ENCODE data around the gene EPO.

EPO gene

GRCh38 chr7:100720279-100720670, at the start of gene EPO:
EPO (plus strand) TSS chr7:100720468; CDS start chr7:100720981, 513 bp downstream.
- no peak for DNase-seq

GRCh38 chr7:100671353-100672327, 48.6 kb upstream of the EPO start:
- DNase-seq: no peak

DNA sequence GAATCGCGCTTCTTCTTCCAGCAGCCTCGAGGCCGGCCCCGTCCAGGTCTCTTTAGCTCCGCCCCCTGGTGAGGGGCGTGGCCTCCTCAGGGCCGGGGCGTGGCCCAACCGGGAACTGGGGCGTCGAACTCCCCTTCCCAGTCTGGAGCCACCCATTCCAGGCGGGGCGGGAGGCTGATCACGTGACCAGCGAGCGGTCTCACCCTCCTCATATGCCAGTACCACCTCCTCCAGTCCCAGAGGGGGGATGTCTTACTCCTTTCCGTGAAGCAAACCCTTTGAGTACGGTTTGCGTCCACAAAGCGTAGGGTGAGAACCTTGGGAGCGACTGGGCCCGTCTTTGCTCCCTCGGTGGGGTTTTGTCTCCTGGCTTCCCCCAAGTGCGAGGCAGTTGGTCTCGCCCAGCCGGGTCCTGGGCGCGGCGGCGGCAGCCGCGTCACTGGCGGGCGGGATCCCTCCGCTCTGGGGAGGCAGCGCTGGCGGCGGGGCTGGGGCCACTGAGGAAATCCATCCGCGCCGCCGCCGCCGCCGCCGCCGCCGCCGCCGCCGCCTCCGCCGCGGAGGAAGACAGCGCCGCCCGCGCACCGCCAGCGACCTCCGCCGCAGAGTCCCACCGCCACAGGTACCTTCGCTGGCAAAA, 46.8 kb upstream of the EPO start, which contains the start of gene GNB2:
Gene GNB2, plus strand, starts transcription at position 439 of the 640 bp plus-strand sequence. CDS start 2,526 bp downstream, outside the sequence.
- peak; percentile 91 to 97 for DNase-seq

GRCh38 chr7:100673942-100674410, 46.3 kb upstream of the EPO start:
- peak in 1 of 2 experiments; percentile 52 for DNase-seq

DNA sequence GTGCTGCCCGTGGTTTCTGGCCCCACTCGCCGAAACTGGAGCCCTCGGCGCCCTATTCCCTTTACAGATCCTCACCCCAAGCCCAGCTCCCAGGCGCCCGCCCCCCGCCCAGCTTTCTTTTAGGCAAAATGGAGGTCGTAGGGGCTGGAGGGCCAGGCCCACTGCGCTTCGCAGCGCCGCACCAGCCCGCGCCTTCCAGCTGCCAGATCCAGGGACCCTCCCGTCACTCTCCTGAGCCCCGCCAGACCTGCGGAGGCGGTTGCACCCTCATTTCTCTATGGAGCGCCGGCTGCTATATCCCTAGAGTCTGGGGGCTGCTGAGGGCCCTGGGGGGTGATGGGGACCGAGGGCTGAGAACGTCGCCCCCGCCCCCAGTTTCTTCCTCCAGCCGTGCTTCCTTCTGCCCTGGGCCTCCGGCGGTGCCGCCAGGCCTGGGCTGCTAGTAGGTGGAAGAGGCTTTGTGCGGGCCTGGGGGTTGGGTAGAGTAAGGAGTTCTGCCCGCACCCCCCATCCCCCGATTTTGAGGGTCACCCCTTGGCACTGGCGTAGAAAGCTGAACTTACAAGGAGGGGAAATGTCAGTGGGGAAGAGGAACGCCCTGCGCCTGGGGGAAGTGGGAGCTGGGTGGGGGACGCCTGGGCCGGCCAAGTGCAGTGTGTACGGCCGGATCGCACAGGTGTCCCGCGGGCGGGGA, 45.7 kb upstream of the EPO start:
- no peak for DNase-seq

DNA sequence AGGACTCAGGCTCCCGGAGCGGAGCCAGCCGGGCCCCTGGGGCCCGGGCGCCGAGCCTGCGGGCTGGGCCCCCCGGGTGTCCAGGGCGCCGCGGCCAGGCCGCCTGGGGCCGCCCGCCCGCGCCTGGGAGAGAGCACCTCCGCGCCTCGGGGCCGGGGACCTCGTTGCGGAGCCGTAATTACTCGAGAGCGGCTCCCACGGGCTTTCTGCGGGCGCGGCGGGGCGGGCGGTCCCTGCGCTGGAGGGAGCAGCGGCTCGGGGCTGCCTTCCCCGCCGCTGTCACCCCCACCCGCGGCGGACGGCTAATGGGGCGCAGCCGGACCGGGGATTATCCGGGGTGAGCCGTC, 45.2 kb upstream of the EPO start:
- no peak for DNase-seq

DNA sequence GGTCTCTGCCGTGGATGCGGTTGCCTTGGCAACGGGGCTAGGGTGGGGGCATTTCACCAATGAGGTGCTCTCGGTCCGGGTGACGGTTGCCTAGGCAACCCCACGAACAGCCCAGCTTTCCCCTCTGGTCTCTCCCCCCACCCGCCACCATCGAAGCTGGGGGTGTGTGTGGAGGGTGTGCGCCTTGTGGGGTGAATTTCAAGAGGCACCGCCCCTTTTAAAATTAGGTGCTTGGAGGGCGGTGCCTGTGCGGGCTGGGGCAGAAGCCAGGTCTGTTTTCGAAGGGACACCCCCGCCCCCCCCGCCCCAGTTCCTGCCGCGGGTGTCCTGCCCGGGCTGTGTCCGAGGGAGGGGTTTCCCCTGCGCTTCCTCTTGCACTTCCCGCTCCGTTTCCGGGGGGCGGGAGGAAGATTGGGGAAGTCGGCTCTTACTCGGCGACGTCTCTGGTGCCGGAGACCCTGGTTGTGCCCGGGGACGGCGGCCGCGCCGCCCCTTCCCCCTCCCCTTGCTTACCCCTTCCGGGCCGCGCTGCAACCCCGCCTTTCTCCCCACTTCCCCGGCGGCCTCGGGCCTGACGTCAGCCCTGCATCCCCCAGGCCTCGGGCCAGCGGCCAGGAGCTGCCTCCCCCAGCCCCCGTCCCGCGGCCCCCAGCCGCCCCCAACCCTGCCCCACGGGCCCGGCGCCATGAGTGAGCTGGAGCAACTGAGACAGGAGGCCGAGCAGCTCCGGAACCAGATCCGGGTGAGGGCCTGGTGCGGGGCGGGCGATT, 44.5 kb upstream of the EPO start:
- DNase-seq: peak in 1 of 2 experiments; percentile 28

- DNase-seq: no peak
These were observed 43.6 kb upstream of the EPO start for GRCh38 chr7:100676501-100677306.

GRCh38 chr7:100677308-100678267, 42.7 kb upstream of the EPO start:
- no peak for DNase-seq

GRCh38 chr7:100678291-100678984, 41.8 kb upstream of the EPO start:
- DNase-seq: no peak

GRCh38 chr7:100679129-100679926, 40.9 kb upstream of the EPO start:
- no peak for DNase-seq

- peak in 1 of 2 experiments; percentile 12 for DNase-seq
These were observed 40.2 kb upstream of the EPO start for GRCh38 chr7:100679927-100680575.

GRCh38 chr7:100680576-100681271, 39.5 kb upstream of the EPO start:
- no peak for DNase-seq

DNA sequence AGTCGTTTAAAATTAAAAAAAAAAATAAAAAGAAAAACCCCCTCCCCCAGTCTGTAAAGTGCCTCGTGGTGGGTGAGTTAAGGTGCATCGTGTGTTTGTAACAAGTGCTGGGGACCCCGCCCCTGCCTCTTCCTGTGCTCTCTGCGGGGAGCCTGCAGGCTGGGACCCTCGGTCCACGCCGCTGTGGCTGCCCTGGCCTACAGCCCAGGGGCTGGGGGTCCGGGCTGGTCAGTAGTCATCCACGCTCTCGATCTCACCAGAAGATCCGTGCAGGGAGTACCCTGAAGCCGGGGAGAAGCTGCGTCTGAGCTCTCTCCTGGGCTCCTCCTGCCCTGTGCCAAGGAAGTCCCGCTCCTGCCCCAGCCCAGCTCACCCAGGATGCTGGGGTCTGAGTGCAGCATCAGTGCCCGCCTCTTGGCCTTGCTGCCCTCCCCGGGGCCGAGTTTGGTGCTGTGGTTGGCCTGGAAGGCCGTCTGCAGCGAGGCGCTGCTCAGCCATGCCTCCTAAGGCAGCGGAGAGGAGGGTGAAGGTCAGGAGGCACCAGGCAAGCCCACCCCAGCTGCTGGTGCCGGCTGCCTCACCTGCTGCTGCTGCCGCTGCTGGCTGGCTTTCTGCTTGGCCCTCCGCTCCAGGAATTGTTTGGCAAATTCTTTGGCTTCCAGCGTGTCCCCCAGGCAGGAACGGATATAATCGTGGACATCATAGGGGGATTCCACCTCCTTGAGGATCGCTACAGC, 38.6 kb upstream of the EPO start:
- no peak for DNase-seq

- DNase-seq: no peak
These were observed 38.0 kb upstream of the EPO start for GRCh38 chr7:100682228-100682741.

GRCh38 chr7:100682991-100683658, 37.1 kb upstream of the EPO start:
- no peak for DNase-seq

Measured in SW 1271 (cell line).